NCI-H2107 (cell line): ENCODE results near the gene XIAP.
A peak's percentile ranks its signal among the peaks of the same experiment; 100 is the strongest.

Source experiments
- DNase-seq: peaks from one replicate; lab custom pipeline; 2025; lab: John Stamatoyannopoulos, UW

XIAP gene

GRCh38 chrX:123960956-123961267 is 101.1 kb downstream of the XIAP start:
- DNase-seq, result no peak

GRCh38 chrX:123961268-123962005 is 101.6 kb downstream of the XIAP start, which contains the start of gene STAG2:
Gene STAG2, plus strand, starts transcription at chrX:123961706. Its CDS starts 60,922 bp downstream, at chrX:124022628.
- DNase-seq, result peak; percentile 83

- DNase-seq, result peak; percentile 36
Measured at GRCh38 chrX:123962006-123962467, 102.2 kb downstream of the XIAP start.

- peak; percentile 84 for DNase-seq
Measured at GRCh38 chrX:123962794-123963373, 103.0 kb downstream of the XIAP start.
